Caco-2 (cell line): ENCODE results near the gene CFAP43. TPM values are rescaled to one million over a fixed set of nuclear protein-coding genes. Genes with fewer than 3 reads are reported as not detected.
A peak's percentile ranks its signal among the peaks of the same experiment; 100 is the strongest.
"Not testable (repeated sequence)": the region's sequence is repeated elsewhere in the genome, so short reads cannot be mapped to it uniquely, and the experiment has no call there.

Experiments
- BruUV-seq: library from RNA; stranded (reverse); fragments of 400-500 nt; replicated peaks from 2 replicates; lab custom pipeline; 2021; lab: Mats Ljungman, UMichigan
- CTCF ChIA-PET: fragments of 300-600 bp; sonication (Branson Sonifier 250); formaldehyde crosslinking; loops from one replicate; lab custom pipeline; 2022; ENCODE audit warnings: antibody characterized with exemption; lab: Charles Lee
- POLR2A ChIA-PET: fragments of 300-600 bp; sonication (Branson Sonifier 250); formaldehyde crosslinking; loops from one replicate; lab custom pipeline; 2022; ENCODE audit warnings: antibody characterized with exemption; lab: Charles Lee
- DNase-seq, 2 experiments: peaks; one replicate each; pipeline versions ENCODE4 v3.0.0 to v3.0.0-alpha.2; 2020 to 2022
- H3K27me3 ChIP-seq: replicated peaks from 2 replicates; pipeline ENCODE4 v1.6.0; 2011; ENCODE audit warnings: low read length; ENCODE audit not compliant: control insufficient read depth, insufficient read depth
- H3K36me3 ChIP-seq: 2 replicates; pipeline ENCODE4 v1.5.1; 2011; ENCODE audit warnings: low read length; ENCODE audit not compliant: control insufficient read depth, insufficient read depth
- H3K4me1 ChIP-seq: fragments of 250-450 bp; sonication (Bioruptor Pico); 2 replicates; pipeline ENCODE4 v1.5.1; 2020; ENCODE audit warnings: mild to moderate bottlenecking
- H3K4me3 ChIP-seq: 2 replicates; pipeline ENCODE4 v1.5.1; 2011; ENCODE audit warnings: low read depth, mild to moderate bottlenecking, control low read depth, low read length
- H3K9me3 ChIP-seq: fragments of 250-450 bp; sonication (Bioruptor Pico); 2 replicates; pipeline ENCODE4 v1.5.1; 2020; ENCODE audit warnings: mild to moderate bottlenecking, moderate library complexity
- H3K27ac Mint-ChIP-seq: one replicate; pipeline ENCODE4 v1.8.0; 2022; ENCODE audit warnings: mixed read lengths; ENCODE audit not compliant: unreplicated experiment
- H3K27me3 Mint-ChIP-seq: one replicate; pipeline ENCODE4 v1.8.0; 2022; ENCODE audit warnings: mixed read lengths; ENCODE audit not compliant: insufficient read depth, unreplicated experiment
- H3K36me3 Mint-ChIP-seq: one replicate; pipeline ENCODE4 v1.8.0; 2022; ENCODE audit warnings: mild to moderate bottlenecking, mixed read lengths; ENCODE audit not compliant: insufficient read depth, unreplicated experiment
- H3K4me1 Mint-ChIP-seq: one replicate; pipeline ENCODE4 v1.8.0; 2022; ENCODE audit warnings: low read depth, mixed read lengths; ENCODE audit not compliant: unreplicated experiment
- H3K4me3 Mint-ChIP-seq: one replicate; pipeline ENCODE4 v1.8.0; 2022; ENCODE audit warnings: mild to moderate bottlenecking, moderate library complexity, mixed read lengths; ENCODE audit not compliant: unreplicated experiment
- H3K9me3 Mint-ChIP-seq: one replicate; pipeline ENCODE4 v1.8.0; 2022; ENCODE audit warnings: mixed read lengths; ENCODE audit not compliant: unreplicated experiment
- intact Hi-C: fragments of 100-400 bp; cut with micrococcal nuclease; formaldehyde crosslinking; loops from one replicate; pipeline ENCODE4 v1.10.0; 2022; ENCODE audit not compliant: unreplicated experiment
- total RNA-seq: library from RNA; stranded (reverse); gene quantifications from 2 replicates; pipeline ENCODE4 v1.2.3, GENCODE V29; 2022
- TF ChIP-seq, protein P1 (sequence below), 2 experiments: fragments of 200-600 bp in 1 of 2; IDR thresholded peaks; 1 replicate in 1 of 2; 2 replicates in 1 of 2; pipeline versions ENCODE4 v1.5.1 to v1.8.0; 2011 to 2022; ENCODE audit warnings: antibody characterized with exemption in 1 of 2, control low read depth in 1 of 2, inconsistent platforms in 1 of 2, low read depth in 1 of 2, low read length in 1 of 2, mild to moderate bottlenecking in 1 of 2, moderate library complexity in 1 of 2; ENCODE audit not compliant: insufficient read depth in 1 of 2, severe bottlenecking in 1 of 2, unreplicated experiment in 1 of 2

The CFAP43 gene
- total RNA-seq, 1 experiment from 2014 or later, result 0.52 TPM

DNA sequence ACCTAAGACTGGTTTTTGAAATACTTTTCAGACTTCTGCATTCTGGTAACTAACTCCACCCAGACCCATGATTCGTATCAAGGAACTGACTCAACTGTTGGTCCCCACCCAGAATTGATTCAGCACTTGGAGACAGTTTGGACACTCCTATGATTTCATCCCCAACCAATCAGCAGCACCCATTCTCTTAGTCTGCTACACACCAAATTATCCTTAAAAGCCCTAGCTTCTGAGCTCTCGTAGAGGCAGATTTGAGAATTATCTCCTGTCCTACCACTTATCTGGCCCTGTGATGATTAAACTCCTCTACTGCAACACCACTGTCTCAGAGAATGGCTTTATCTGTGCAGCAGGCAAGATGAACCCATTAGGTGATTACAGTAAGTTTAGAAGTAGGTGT is 14.8 kb upstream of the CFAP43 start:
- CTCF ChIA-PET, result no interaction called here
- POLR2A ChIA-PET, result no interaction called here
- Histone ChIP-seq H3K9me3 (peaks cover 25% of the 10 kb centered on the region), H3K4me1 (peaks cover 34% of the 10 kb centered on the region), H3K36me3 (no peaks in the 10 kb centered on the region), H3K4me3 (no peak overlapping the region), H3K27me3 (no peaks in the 10 kb centered on the region)
- BruUV-seq, result no TSS peak
- Mint-ChIP-seq H3K4me1 (peaks cover 27% of the 10 kb centered on the region), H3K36me3 (no peaks in the 10 kb centered on the region), H3K27ac (no peak overlapping the region), H3K27me3 (no peaks in the 10 kb centered on the region), H3K9me3 (no peaks in the 10 kb centered on the region), H3K4me3 (no peak overlapping the region)
- intact Hi-C loops, result no loop called here
- TF ChIP-seq, protein P1, sequence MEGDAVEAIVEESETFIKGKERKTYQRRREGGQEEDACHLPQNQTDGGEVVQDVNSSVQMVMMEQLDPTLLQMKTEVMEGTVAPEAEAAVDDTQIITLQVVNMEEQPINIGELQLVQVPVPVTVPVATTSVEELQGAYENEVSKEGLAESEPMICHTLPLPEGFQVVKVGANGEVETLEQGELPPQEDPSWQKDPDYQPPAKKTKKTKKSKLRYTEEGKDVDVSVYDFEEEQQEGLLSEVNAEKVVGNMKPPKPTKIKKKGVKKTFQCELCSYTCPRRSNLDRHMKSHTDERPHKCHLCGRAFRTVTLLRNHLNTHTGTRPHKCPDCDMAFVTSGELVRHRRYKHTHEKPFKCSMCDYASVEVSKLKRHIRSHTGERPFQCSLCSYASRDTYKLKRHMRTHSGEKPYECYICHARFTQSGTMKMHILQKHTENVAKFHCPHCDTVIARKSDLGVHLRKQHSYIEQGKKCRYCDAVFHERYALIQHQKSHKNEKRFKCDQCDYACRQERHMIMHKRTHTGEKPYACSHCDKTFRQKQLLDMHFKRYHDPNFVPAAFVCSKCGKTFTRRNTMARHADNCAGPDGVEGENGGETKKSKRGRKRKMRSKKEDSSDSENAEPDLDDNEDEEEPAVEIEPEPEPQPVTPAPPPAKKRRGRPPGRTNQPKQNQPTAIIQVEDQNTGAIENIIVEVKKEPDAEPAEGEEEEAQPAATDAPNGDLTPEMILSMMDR (IDR thresholded peaks at IDR 0.05; ENCODE audit: insufficient read depth in 1 of 2, low read depth in 1 of 2, low read length in 1 of 2, severe bottlenecking in 1 of 2, unreplicated experiment in 1 of 2), result no peak
- DNase-seq, result no peak

DNA sequence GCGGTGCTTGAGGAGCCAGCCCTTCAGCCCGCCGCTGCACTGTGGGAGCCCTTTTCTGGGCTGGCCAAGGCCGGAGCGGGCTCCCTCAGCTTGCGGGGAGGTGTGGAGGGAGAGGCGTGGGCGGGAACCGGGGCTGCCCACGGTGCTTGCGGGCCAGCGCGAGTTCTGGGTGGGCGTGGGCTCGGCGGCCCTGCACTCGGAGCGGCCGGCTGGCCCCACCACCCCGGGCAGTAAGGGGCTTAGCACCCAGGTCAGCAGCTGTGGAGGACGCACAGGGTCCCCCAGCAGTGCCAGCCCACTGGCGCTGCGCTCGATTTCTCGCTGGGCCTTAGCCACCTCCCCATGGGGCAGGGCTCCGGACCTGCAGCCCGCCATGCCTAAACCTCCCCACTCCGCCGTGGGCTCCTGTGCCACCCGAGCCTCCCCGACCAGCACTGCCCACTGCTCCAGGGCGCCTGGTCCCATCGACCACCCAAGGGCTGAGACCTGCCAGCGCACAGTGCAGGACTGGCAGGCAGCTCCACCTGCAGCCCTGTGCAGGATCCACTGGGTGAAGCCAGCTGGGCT is 13.0 kb upstream of the CFAP43 start:
- no peak overlapping the region for H3K27ac Mint-ChIP-seq
- DNase-seq, result no peak
- ChIA-PET POLR2A (no interaction called here), CTCF (no interaction called here)
- Histone ChIP-seq H3K9me3 (peaks cover 25% of the 10 kb centered on the region), H3K4me3 (no peak overlapping the region), H3K4me1 (peaks cover 17% of the 10 kb centered on the region), H3K27me3 (no peaks in the 10 kb centered on the region), H3K36me3 (no peaks in the 10 kb centered on the region)
- intact Hi-C loops, result no loop called here
- no peaks in the 10 kb centered on the region for H3K9me3 Mint-ChIP-seq
- no peak overlapping the region for H3K4me3 Mint-ChIP-seq
- TF ChIP-seq, protein P1 (IDR thresholded peaks at IDR 0.05; ENCODE audit: insufficient read depth in 1 of 2, low read depth in 1 of 2, low read length in 1 of 2, severe bottlenecking in 1 of 2, unreplicated experiment in 1 of 2), result no peak
- H3K27me3 Mint-ChIP-seq, result no peaks in the 10 kb centered on the region
- H3K4me1 Mint-ChIP-seq, result peaks cover 15% of the 10 kb centered on the region
- no TSS peak for BruUV-seq
- no peaks in the 10 kb centered on the region for H3K36me3 Mint-ChIP-seq

DNA sequence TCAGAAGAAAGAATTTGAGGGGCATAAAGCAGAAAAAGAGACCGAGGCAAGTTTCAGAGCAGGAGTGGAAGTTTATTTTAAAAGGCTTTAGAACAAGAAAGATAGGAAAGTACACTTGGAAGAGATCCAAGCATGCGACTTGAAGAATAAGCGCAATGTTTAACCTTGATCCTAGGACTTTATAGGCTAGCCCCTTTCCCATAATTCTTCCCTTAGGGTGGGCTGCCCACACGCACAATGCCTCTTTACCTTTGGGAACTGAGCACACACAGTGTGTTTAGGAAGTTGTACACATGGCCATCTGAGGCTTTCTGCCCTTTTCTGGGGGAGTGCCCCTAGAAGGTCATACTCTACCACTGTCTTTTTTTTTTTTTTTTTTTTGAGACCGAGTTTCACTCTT is 11.3 kb upstream of the CFAP43 start:
- TF ChIP-seq, protein P1 (IDR thresholded peaks at IDR 0.05; ENCODE audit: insufficient read depth in 1 of 2, low read depth in 1 of 2, low read length in 1 of 2, severe bottlenecking in 1 of 2, unreplicated experiment in 1 of 2), result no peak
- POLR2A ChIA-PET, result no interaction called here
- H3K27me3 Mint-ChIP-seq, result no peaks in the 10 kb centered on the region

DNA sequence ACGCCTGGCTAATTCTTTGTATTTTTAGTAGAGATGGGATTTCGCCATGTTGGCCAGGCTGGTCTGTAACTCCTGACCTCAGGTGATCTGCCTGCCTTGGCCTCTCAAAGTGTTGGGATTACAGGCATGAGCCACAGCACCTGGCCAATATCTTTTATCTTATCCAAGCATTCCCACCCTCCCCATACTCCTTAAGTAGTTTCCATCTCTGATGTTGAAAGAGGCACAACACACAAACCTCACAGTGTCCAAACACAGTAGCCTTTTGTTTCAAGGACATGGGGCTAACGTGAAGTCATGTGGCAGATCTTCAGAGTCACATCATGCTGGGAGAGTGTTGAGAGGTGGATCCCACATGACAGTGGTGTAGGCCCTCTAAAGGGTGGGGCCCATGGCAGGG is 10.8 kb upstream of the CFAP43 start:
- CTCF ChIA-PET, H3K36me3 ChIP-seq, H3K27me3 ChIP-seq, H3K4me3 ChIP-seq, H3K4me3 Mint-ChIP-seq, H3K9me3 Mint-ChIP-seq, H3K27me3 Mint-ChIP-seq, POLR2A ChIA-PET, H3K4me1 Mint-ChIP-seq, H3K36me3 Mint-ChIP-seq, BruUV-seq: not testable (repeated sequence)
- peak overlapping the region; percentile 73 for H3K27ac Mint-ChIP-seq
- peak; percentile 57 to 67 for DNase-seq
- intact Hi-C loops, result loop anchor here (1.0 kb wide), 1 partner anchor 10 kb away; no protein-coding TSS in a partner anchor
- Histone ChIP-seq H3K4me1 (peaks cover 17% of the 10 kb centered on the region), H3K9me3 (peaks cover 21% of the 10 kb centered on the region)

More for the DNA sequence above, 11.3 kb upstream of the CFAP43 start:
- BruUV-seq, result no TSS peak
- Histone ChIP-seq H3K4me1 (peaks cover 17% of the 10 kb centered on the region), H3K4me3 (no peak overlapping the region), H3K27me3 (no peaks in the 10 kb centered on the region), H3K36me3 (no peaks in the 10 kb centered on the region), H3K9me3 (peaks cover 22% of the 10 kb centered on the region)
- H3K4me3 Mint-ChIP-seq, result no peak overlapping the region
- H3K4me1 Mint-ChIP-seq, result peaks cover 9% of the 10 kb centered on the region
- intact Hi-C loops, result loop anchor here (1.0 kb wide), 1 partner anchor 10 kb away; no protein-coding TSS in a partner anchor
- peak overlapping the region; percentile 73 for H3K27ac Mint-ChIP-seq
- no peaks in the 10 kb centered on the region for H3K36me3 Mint-ChIP-seq
- H3K9me3 Mint-ChIP-seq, result no peaks in the 10 kb centered on the region
- no peak for DNase-seq
- CTCF ChIA-PET, result no interaction called here
